ENCODE results near the gene PNLIPRP3. TPM values are rescaled to one million over a fixed set of nuclear protein-coding genes. Genes with fewer than 3 reads are reported as not detected.

PNLIPRP3 gene
- total and polyA plus RNA-seq, 9 of the 15 experiments (the other 6 are each of a cell fraction or from before 2014, with no cell fraction given), result not detected

DNA sequence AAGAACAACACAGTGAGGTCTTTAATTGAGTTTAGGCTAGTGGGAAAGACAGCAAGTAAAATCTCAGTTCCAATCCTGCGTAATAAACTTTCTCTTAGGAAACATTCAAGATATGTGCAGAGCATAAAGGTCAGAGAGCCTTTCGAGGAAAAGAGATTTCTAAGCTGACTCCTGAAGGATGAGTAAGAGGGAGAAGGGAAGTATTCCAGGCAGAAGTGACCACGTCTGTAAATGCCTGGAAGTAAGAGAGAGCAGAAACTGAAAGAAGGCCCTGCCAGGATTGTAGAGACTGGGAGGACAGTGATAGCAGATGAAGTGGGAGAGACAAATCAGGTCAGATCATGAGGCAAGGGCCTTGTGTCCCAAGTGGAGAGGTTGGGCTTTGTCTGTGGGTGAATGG lies 41.8 kb downstream of the PNLIPRP3 start:
- WGBS (ENCODE audit: insufficient coverage, low coverage, missing lambda C conversion rate), result 21% methylated on average over 3 of the region's 3 CpGs
- H3K4me1 ChIP-seq (replicated peaks in 1 of 2; ENCODE audit: control insufficient read depth in 2 of 2, insufficient read depth in 2 of 2, low read length in 2 of 2), result no peaks in the 10 kb centered on the region
- H3K9ac ChIP-seq (ENCODE audit: insufficient read depth in 1 of 2, low read depth in 2 of 2, low read length in 2 of 2), result no peak overlapping the region
- POLR2A ChIA-PET, result no interaction called here
- FAIRE-seq, result no peak
- TF ChIP-seq, protein P1, sequence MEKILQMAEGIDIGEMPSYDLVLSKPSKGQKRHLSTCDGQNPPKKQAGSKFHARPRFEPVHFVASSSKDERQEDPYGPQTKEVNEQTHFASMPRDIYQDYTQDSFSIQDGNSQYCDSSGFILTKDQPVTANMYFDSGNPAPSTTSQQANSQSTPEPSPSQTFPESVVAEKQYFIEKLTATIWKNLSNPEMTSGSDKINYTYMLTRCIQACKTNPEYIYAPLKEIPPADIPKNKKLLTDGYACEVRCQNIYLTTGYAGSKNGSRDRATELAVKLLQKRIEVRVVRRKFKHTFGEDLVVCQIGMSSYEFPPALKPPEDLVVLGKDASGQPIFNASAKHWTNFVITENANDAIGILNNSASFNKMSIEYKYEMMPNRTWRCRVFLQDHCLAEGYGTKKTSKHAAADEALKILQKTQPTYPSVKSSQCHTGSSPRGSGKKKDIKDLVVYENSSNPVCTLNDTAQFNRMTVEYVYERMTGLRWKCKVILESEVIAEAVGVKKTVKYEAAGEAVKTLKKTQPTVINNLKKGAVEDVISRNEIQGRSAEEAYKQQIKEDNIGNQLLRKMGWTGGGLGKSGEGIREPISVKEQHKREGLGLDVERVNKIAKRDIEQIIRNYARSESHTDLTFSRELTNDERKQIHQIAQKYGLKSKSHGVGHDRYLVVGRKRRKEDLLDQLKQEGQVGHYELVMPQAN (IDR thresholded peaks at IDR 0.05; ENCODE audit: borderline replicate concordance), result no peak
- TF ChIP-seq CHD1 (IDR thresholded peaks at IDR 0.05; ENCODE audit: low read length) (no peak), ATF1 (CRISPR knock-in tag; IDR thresholded peaks at IDR 0.05) (no peak), ATF1 (tag; IDR thresholded peaks at IDR 0.05) (no peak), GABPA (tag; conservative IDR thresholded peaks at IDR 0.05; ENCODE audit: low read depth) (no peak), PYGO2 (tag; IDR thresholded peaks at IDR 0.05) (no peak)
- H3K36me3 ChIP-seq (ENCODE audit: control insufficient read depth, insufficient read depth, low read length), result no peaks in the 10 kb centered on the region
- CTCF ChIA-PET (ENCODE audit: low intra/inter-chr PET ratio), result no interaction called here
- no peak overlapping the region for H3K4me3 ChIP-seq
- no peak overlapping the region for H3K4me2 ChIP-seq (ENCODE audit: insufficient read depth, low read length)
- no peaks in the 10 kb centered on the region for H4K20me1 ChIP-seq (replicated peaks; ENCODE audit: control insufficient read depth, insufficient read depth, low read length)
- DNase-seq (ENCODE audit: extremely low read depth in 1 of 4, low spot score in 3 of 4), result no peak
- in situ Hi-C loops (cut with MboI) (loop anchor here (25.0 kb wide), 1 partner anchor 693 kb away; no protein-coding TSS in a partner anchor), intact Hi-C loops (cut with micrococcal nuclease) (no loop called here)
- no peak overlapping the region for H2AFZ ChIP-seq (ENCODE audit: low read depth, low read length)
- ATAC-seq, result no peak
- no TSS peak for BruUV-seq (replicated peaks)
- no peaks in the 10 kb centered on the region for H3K9me3 ChIP-seq (replicated peaks; ENCODE audit: control insufficient read depth, insufficient read depth, low read depth, low read length)
- no peaks in the 10 kb centered on the region for H3K27me3 ChIP-seq (ENCODE audit: control insufficient read depth in 2 of 2, insufficient read depth in 2 of 2, low read length in 2 of 2)
- H3K79me2 ChIP-seq (ENCODE audit: control insufficient read depth, insufficient read depth, low read length), result no peaks in the 10 kb centered on the region
- H3K27ac ChIP-seq (ENCODE audit: extremely low read depth, low read depth, low read length), result no peak overlapping the region
- no peaks in the 10 kb centered on the region for H3K9me1 ChIP-seq (ENCODE audit: control insufficient read depth, insufficient read depth, low read length)

Measured in K562 (cell line).